Trophoblast cell (in vitro differentiated cells and primary cell): Measurements from ENCODE around the gene SRPRA.
"Not testable (repeated sequence)": the region's sequence is repeated elsewhere in the genome, so short reads cannot be mapped to it uniquely, and the experiment has no call there.

Experiments
- DNase-seq, 2 donors: peaks; one replicate each; pipeline ENCODE4 v3.0.0-alpha.2; 2016
- H2AFZ ChIP-seq: 2 replicates; pipeline ENCODE4 v1.6.1; 2013; ENCODE audit warnings: low read length, moderate library complexity, mild to moderate bottlenecking; ENCODE audit not compliant: insufficient read depth, poor library complexity
- H2AK5ac ChIP-seq: 2 replicates; pipeline ENCODE4 v1.6.1; 2013; ENCODE audit warnings: mild to moderate bottlenecking, low read length
- H2BK120ac ChIP-seq: 2 replicates; pipeline ENCODE4 v1.6.1; 2013; ENCODE audit warnings: low read length, mild to moderate bottlenecking, moderate library complexity; ENCODE audit not compliant: insufficient read depth, poor library complexity
- H2BK12ac ChIP-seq: 2 replicates; pipeline ENCODE4 v1.6.1; 2013; ENCODE audit warnings: mild to moderate bottlenecking, low read length, moderate library complexity
- H2BK5ac ChIP-seq: 2 replicates; pipeline ENCODE4 v1.6.1; 2013; ENCODE audit warnings: low read length, low read depth, moderate library complexity, mild to moderate bottlenecking; ENCODE audit not compliant: poor library complexity
- H3K14ac ChIP-seq: 2 replicates; pipeline ENCODE4 v1.6.1; 2013; ENCODE audit warnings: mild to moderate bottlenecking, low read length
- H3K18ac ChIP-seq: 2 replicates; pipeline ENCODE4 v1.6.1; 2013; ENCODE audit warnings: mild to moderate bottlenecking, low read length
- H3K23ac ChIP-seq: 2 replicates; pipeline ENCODE4 v1.6.1; 2013; ENCODE audit warnings: low read length
- H3K27ac ChIP-seq: 2 replicates; pipeline ENCODE4 v1.5.1; 2013; ENCODE audit warnings: low read depth, mild to moderate bottlenecking, inconsistent platforms, low read length, moderate library complexity
- H3K27me3 ChIP-seq: 2 replicates; pipeline ENCODE4 v1.6.1; 2013; ENCODE audit warnings: inconsistent platforms, mild to moderate bottlenecking, low read length, moderate library complexity; ENCODE audit not compliant: insufficient read depth
- H3K36me3 ChIP-seq, 2 experiments: 1 replicate in 1 of 2; 2 replicates in 1 of 2; pipeline ENCODE4 v1.6.1; 2013; ENCODE audit warnings: low read length in 2 of 2, mild to moderate bottlenecking in 2 of 2, moderate library complexity in 1 of 2; ENCODE audit not compliant: insufficient read depth in 2 of 2, control insufficient read depth in 1 of 2
- H3K4ac ChIP-seq: 2 replicates; pipeline ENCODE4 v1.6.1; 2013; ENCODE audit warnings: low read depth, mild to moderate bottlenecking, low read length, moderate library complexity
- H3K4me1 ChIP-seq, 2 experiments: 1 replicate in 1 of 2; 2 replicates in 1 of 2; pipeline ENCODE4 v1.6.1; 2013; ENCODE audit warnings: low read length in 2 of 2, mild to moderate bottlenecking in 2 of 2, moderate library complexity in 1 of 2; ENCODE audit not compliant: insufficient read depth in 2 of 2, control insufficient read depth in 1 of 2
- H3K4me2 ChIP-seq: 2 replicates; pipeline ENCODE4 v1.6.1; 2013; ENCODE audit warnings: inconsistent platforms, mild to moderate bottlenecking, low read length, moderate library complexity
- H3K4me3 ChIP-seq: 2 replicates; pipeline ENCODE4 v1.5.1; 2013; ENCODE audit warnings: mild to moderate bottlenecking, low read depth, low read length, inconsistent platforms
- H3K79me1 ChIP-seq: one replicate; pipeline ENCODE4 v1.6.1; 2013; ENCODE audit warnings: low read length
- H3K79me2 ChIP-seq: 2 replicates; pipeline ENCODE4 v1.6.1; 2013; ENCODE audit warnings: low read length, mild to moderate bottlenecking; ENCODE audit not compliant: control insufficient read depth, insufficient read depth, poor library complexity
- H3K9ac ChIP-seq: 2 replicates; pipeline ENCODE4 v1.6.1; 2013; ENCODE audit warnings: mild to moderate bottlenecking, low read length
- H3K9me3 ChIP-seq: 2 replicates; pipeline ENCODE4 v1.6.1; 2013; ENCODE audit warnings: low read depth, mild to moderate bottlenecking, control low read depth, inconsistent platforms, low read length; ENCODE audit not compliant: insufficient read depth
- H4K12ac ChIP-seq: 2 replicates; pipeline ENCODE4 v1.6.1; 2013; ENCODE audit warnings: low read depth, mild to moderate bottlenecking, low read length, moderate library complexity
- H4K8ac ChIP-seq: 2 replicates; pipeline ENCODE4 v1.6.1; 2013; ENCODE audit warnings: low read depth, mild to moderate bottlenecking, low read length, moderate library complexity
- H4K91ac ChIP-seq: one replicate; pipeline ENCODE4 v1.6.1; 2013; ENCODE audit warnings: low read depth, mild to moderate bottlenecking, low read length, moderate library complexity
- WGBS: extraction: QIAGEN DNeasy Blood & Tissue Kit; methylation state at CpG from one replicate; pipeline ENCODE4 v1.1.7; 2013; ENCODE audit warnings: missing lambda C conversion rate; ENCODE audit not compliant: insufficient read length, insufficient coverage; ENCODE audit errors: extremely low coverage; 5-methylcytosine and 5-hydroxymethylcytosine counted together

SRPRA gene

GRCh38 chr11:126308771-126309170 lies 40.1 kb upstream of the SRPRA start:
- H2AK5ac ChIP-seq, H4K91ac ChIP-seq, H3K4me1 ChIP-seq, H3K18ac ChIP-seq, H3K79me1 ChIP-seq, H3K4me3 ChIP-seq, H2BK120ac ChIP-seq, H3K4me2 ChIP-seq, H3K9ac ChIP-seq, H2BK5ac ChIP-seq, H3K9me3 ChIP-seq, H2AFZ ChIP-seq, H3K14ac ChIP-seq, H3K23ac ChIP-seq, H3K27me3 ChIP-seq, H3K4ac ChIP-seq, H4K8ac ChIP-seq, H4K12ac ChIP-seq, H2BK12ac ChIP-seq, H3K36me3 ChIP-seq, H3K79me2 ChIP-seq, DNase-seq, H3K27ac ChIP-seq: not testable (repeated sequence)
- WGBS = no CpG with 5 or more reads among the region's 4 CpGs

- Histone ChIP-seq H4K91ac (no peak overlapping the region), H3K14ac (no peak overlapping the region), H3K23ac (no peak overlapping the region), H2AK5ac (no peak overlapping the region), H3K27me3 (no peaks in the 10 kb centered on the region), H3K4me2 (no peak overlapping the region), H3K27ac (no peak overlapping the region), H3K4me3 (no peak overlapping the region), H2BK12ac (no peak overlapping the region), H3K9ac (no peak overlapping the region), H3K18ac (no peak overlapping the region), H3K4ac (no peak overlapping the region), H2BK120ac (no peak overlapping the region), H3K9me3 (no peaks in the 10 kb centered on the region), H2AFZ (no peak overlapping the region), H3K79me1 (peaks cover 5% of the 10 kb centered on the region), H4K8ac (no peak overlapping the region), H4K12ac (no peak overlapping the region), H2BK5ac (no peak overlapping the region), H3K36me3 (no peaks in the 10 kb centered on the region), H3K4me1 (peaks cover 0 to 4% of the 10 kb centered on the region in 2 experiments), H3K79me2 (peaks cover 4% of the 10 kb centered on the region)
- WGBS = no CpG with 5 or more reads among the region's 4 CpGs
- no peak for DNase-seq
Measured at GRCh38 chr11:126308271-126308671, 39.6 kb upstream of the SRPRA start.

- Histone ChIP-seq H2BK120ac (no peak overlapping the region), H4K12ac (no peak overlapping the region), H3K27me3 (no peaks in the 10 kb centered on the region), H3K4me1 (peaks cover 0 to 4% of the 10 kb centered on the region in 2 experiments), H3K14ac (no peak overlapping the region), H3K9ac (no peak overlapping the region), H3K79me2 (peaks cover 4% of the 10 kb centered on the region), H4K91ac (no peak overlapping the region), H2AFZ (no peak overlapping the region), H3K9me3 (no peaks in the 10 kb centered on the region), H4K8ac (no peak overlapping the region), H3K4me2 (no peak overlapping the region), H3K79me1 (peaks cover 5% of the 10 kb centered on the region), H3K18ac (no peak overlapping the region), H2BK12ac (no peak overlapping the region), H3K4me3 (no peak overlapping the region), H2BK5ac (no peak overlapping the region), H3K27ac (no peak overlapping the region), H3K36me3 (no peaks in the 10 kb centered on the region), H3K4ac (no peak overlapping the region), H2AK5ac (no peak overlapping the region), H3K23ac (no peak overlapping the region)
- no CpG with 5 or more reads among the region's 5 CpGs for WGBS
- DNase-seq = peak in 1 of 2 donors; percentile 58
Measured at GRCh38 chr11:126307706-126308105, 39.0 kb upstream of the SRPRA start.

- Histone ChIP-seq H4K91ac (no peak overlapping the region), H2BK120ac (no peak overlapping the region), H3K4ac (no peak overlapping the region), H3K18ac (no peak overlapping the region), H3K4me3 (no peak overlapping the region), H3K79me1 (peaks cover 5% of the 10 kb centered on the region), H2BK5ac (no peak overlapping the region), H3K4me2 (no peak overlapping the region), H4K8ac (no peak overlapping the region), H4K12ac (no peak overlapping the region), H3K14ac (no peak overlapping the region), H3K27me3 (no peaks in the 10 kb centered on the region), H3K4me1 (peaks cover 0 to 4% of the 10 kb centered on the region in 2 experiments), H3K9ac (no peak overlapping the region), H3K79me2 (peaks cover 4% of the 10 kb centered on the region), H3K23ac (no peak overlapping the region), H3K27ac (no peak overlapping the region), H3K9me3 (no peaks in the 10 kb centered on the region), H2BK12ac (no peak overlapping the region), H2AK5ac (no peak overlapping the region), H3K36me3 (peaks cover 0 to 2% of the 10 kb centered on the region in 2 experiments), H2AFZ (no peak overlapping the region)
- no CpG with 5 or more reads among the region's 4 CpGs for WGBS
- no peak for DNase-seq
Measured at GRCh38 chr11:126305699-126306098, 37.0 kb upstream of the SRPRA start.
